H9 (cell line): ENCODE measurements around the gene ANAPC2. TPM values are rescaled to one million over a fixed set of nuclear protein-coding genes. Genes with fewer than 3 reads are reported as not detected.

Experiments used
- DNase-seq: peaks from one replicate; pipeline ENCODE4 v3.0.0-alpha.2; 2017
- H2AFZ ChIP-seq: one replicate; pipeline ENCODE4 v1.6.1; 2013; ENCODE audit warnings: mild to moderate bottlenecking, low read length, control low read depth, moderate library complexity
- H2AK5ac ChIP-seq: 2 replicates; pipeline ENCODE4 v1.6.1; 2013; ENCODE audit warnings: low read length, control low read depth, mixed read lengths; ENCODE audit not compliant: insufficient read length
- H2BK120ac ChIP-seq: one replicate; pipeline ENCODE4 v1.6.1; 2013; ENCODE audit warnings: low read depth, mild to moderate bottlenecking, low read length, control low read depth, inconsistent platforms; ENCODE audit not compliant: poor library complexity, severe bottlenecking
- H2BK12ac ChIP-seq: 2 replicates; pipeline ENCODE4 v1.6.1; 2013; ENCODE audit warnings: low read length, control low read depth, mixed read lengths, low read depth; ENCODE audit not compliant: insufficient read length
- H2BK15ac ChIP-seq: 2 replicates; pipeline ENCODE4 v1.6.1; 2013; ENCODE audit warnings: low read depth, low read length, control low read depth
- H2BK20ac ChIP-seq: one replicate; pipeline ENCODE4 v1.6.1; 2013; ENCODE audit warnings: low read depth, mild to moderate bottlenecking, low read length, control low read depth, inconsistent platforms; ENCODE audit not compliant: poor library complexity, severe bottlenecking
- H2BK5ac ChIP-seq: 2 replicates; pipeline ENCODE4 v1.6.1; 2013; ENCODE audit warnings: low read length, control low read depth, mixed read lengths; ENCODE audit not compliant: insufficient read length
- H3K14ac ChIP-seq: 2 replicates; pipeline ENCODE4 v1.6.1; 2013; ENCODE audit warnings: low read length, control low read depth; ENCODE audit not compliant: insufficient read depth
- H3K18ac ChIP-seq: 2 replicates; pipeline ENCODE4 v1.6.1; 2013; ENCODE audit warnings: low read depth, mild to moderate bottlenecking, mixed read lengths, low read length, control low read depth; ENCODE audit not compliant: insufficient read length
- H3K23ac ChIP-seq: 2 replicates; pipeline ENCODE4 v1.6.1; 2013; ENCODE audit warnings: low read length, control low read depth, mixed read lengths, low read depth; ENCODE audit not compliant: insufficient read length
- H3K23me2 ChIP-seq: 2 replicates; pipeline ENCODE4 v1.6.1; 2013; ENCODE audit warnings: low read depth, mild to moderate bottlenecking, mixed read lengths, low read length, control low read depth; ENCODE audit not compliant: insufficient read length, poor library complexity, severe bottlenecking
- H3K27ac ChIP-seq: 2 replicates; pipeline ENCODE4 v1.5.1; 2013; ENCODE audit warnings: low read length, control low read depth, mixed read lengths, low read depth; ENCODE audit not compliant: insufficient read length
- H3K27me3 ChIP-seq: 2 replicates; pipeline ENCODE4 v1.6.1; 2013; ENCODE audit warnings: low read length, control low read depth, inconsistent platforms; ENCODE audit not compliant: insufficient read depth
- H3K4ac ChIP-seq: 2 replicates; pipeline ENCODE4 v1.6.1; 2013; ENCODE audit warnings: low read depth, mild to moderate bottlenecking, control low read depth, inconsistent platforms, low read length, moderate library complexity
- H3K4me1 ChIP-seq: 2 replicates; pipeline ENCODE4 v1.6.1; 2013; ENCODE audit warnings: low read length, control low read depth, inconsistent platforms; ENCODE audit not compliant: insufficient read depth
- H3K4me2 ChIP-seq: 2 replicates; pipeline ENCODE4 v1.6.1; 2013; ENCODE audit warnings: low read length, control low read depth, mixed read lengths; ENCODE audit not compliant: insufficient read length, insufficient read depth
- H3K56ac ChIP-seq: 2 replicates; pipeline ENCODE4 v1.6.1; 2013; ENCODE audit warnings: low read depth, mild to moderate bottlenecking, mixed read lengths, low read length, control low read depth; ENCODE audit not compliant: insufficient read length
- H3K79me1 ChIP-seq: 2 replicates; pipeline ENCODE4 v1.6.1; 2013; ENCODE audit warnings: low read depth, mild to moderate bottlenecking, moderate library complexity, low read length, control low read depth, inconsistent platforms; ENCODE audit not compliant: insufficient read depth, poor library complexity, severe bottlenecking
- H3K79me2 ChIP-seq: 2 replicates; pipeline ENCODE4 v1.6.1; 2013; ENCODE audit warnings: low read length, control low read depth, inconsistent platforms; ENCODE audit not compliant: insufficient read depth
- H3K9ac ChIP-seq: 2 replicates; pipeline ENCODE4 v1.6.1; 2013; ENCODE audit warnings: low read length, control low read depth, mixed read lengths; ENCODE audit not compliant: insufficient read length; ENCODE audit errors: extremely low read depth
- H3K9me3 ChIP-seq: one replicate; pipeline ENCODE4 v1.6.1; 2013; ENCODE audit warnings: low read depth, low read length, inconsistent platforms; ENCODE audit not compliant: control insufficient read depth
- H3T11ph ChIP-seq: one replicate; pipeline ENCODE4 v1.6.1; 2013; ENCODE audit warnings: mild to moderate bottlenecking, low read length, control low read depth, inconsistent platforms
- H4K20me1 ChIP-seq: one replicate; pipeline ENCODE4 v1.6.1; 2013; ENCODE audit not compliant: control insufficient read depth, insufficient read length, insufficient read depth
- H4K5ac ChIP-seq: 2 replicates; pipeline ENCODE4 v1.6.1; 2013; ENCODE audit warnings: low read depth, mild to moderate bottlenecking, mixed read lengths, low read length, control low read depth; ENCODE audit not compliant: insufficient read length
- H4K8ac ChIP-seq: replicated peaks from 2 replicates; pipeline ENCODE4 v1.6.1; 2013; ENCODE audit warnings: low read length, control low read depth, mixed read lengths, low read depth; ENCODE audit not compliant: insufficient read length
- H4K91ac ChIP-seq: 2 replicates; pipeline ENCODE4 v1.6.1; 2013; ENCODE audit warnings: low read depth, mild to moderate bottlenecking, moderate library complexity, mixed read lengths, low read length, control low read depth; ENCODE audit not compliant: insufficient read length
- H3K27ac Mint-ChIP-seq, 3 experiments: 2 replicates in 2 of 3; 3 replicates in 1 of 3; pipeline ENCODE4 v1.8.0; 2020 to 2021; ENCODE audit warnings: mixed read lengths in 3 of 3, mild to moderate bottlenecking in 1 of 3, moderate library complexity in 1 of 3
- H3K27me3 Mint-ChIP-seq: 2 replicates; pipeline ENCODE4 v1.8.0; 2021; ENCODE audit warnings: low read depth, mild to moderate bottlenecking, moderate library complexity, mixed read lengths
- H3K36me3 Mint-ChIP-seq, 3 experiments: 2 replicates in 2 of 3; 3 replicates in 1 of 3; pipeline ENCODE4 v1.8.0; 2020 to 2021; ENCODE audit warnings: low read depth in 3 of 3, mixed read lengths in 3 of 3; ENCODE audit not compliant: insufficient read depth in 1 of 3
- H3K4me1 Mint-ChIP-seq, 2 experiments: 2 replicates each; pipeline ENCODE4 v1.8.0; 2020; ENCODE audit warnings: mixed read lengths in 2 of 2
- H3K4me3 Mint-ChIP-seq, 2 experiments: 2 replicates in 1 of 2; 3 replicates in 1 of 2; pipeline ENCODE4 v1.8.0; 2020 to 2021; ENCODE audit warnings: mild to moderate bottlenecking in 2 of 2, mixed read lengths in 2 of 2, moderate library complexity in 1 of 2
- H3K9me3 Mint-ChIP-seq, 2 experiments: 2 replicates in 1 of 2; 3 replicates in 1 of 2; pipeline ENCODE4 v1.8.0; 2020; ENCODE audit warnings: mild to moderate bottlenecking in 2 of 2, mixed read lengths in 2 of 2, moderate library complexity in 1 of 2
- WGBS: extraction: QIAGEN DNeasy Blood & Tissue Kit; methylation state at CpG from one replicate; pipeline ENCODE4 v1.1.7; 2013; ENCODE audit warnings: missing lambda C conversion rate, low lambda C conversion rate, mixed read lengths; ENCODE audit not compliant: insufficient read length; ENCODE audit errors: extremely low coverage; 5-methylcytosine and 5-hydroxymethylcytosine counted together
- total RNA-seq: library from RNA; stranded (reverse); gene quantifications from 2 replicates; pipeline ENCODE4 v1.2.1, GENCODE V29; 2021
- TF ChIP-seq, protein P1 (sequence below): fragments of 200-600 bp; sonication (generic); conservative IDR thresholded peaks from 3 replicates; pipeline ENCODE4 v1.8.0; 2021; ENCODE audit warnings: antibody characterized with exemption, mild to moderate bottlenecking

ANAPC2 gene
- total RNA-seq, 1 experiment from 2014 or later = 54.8 TPM

DNA sequence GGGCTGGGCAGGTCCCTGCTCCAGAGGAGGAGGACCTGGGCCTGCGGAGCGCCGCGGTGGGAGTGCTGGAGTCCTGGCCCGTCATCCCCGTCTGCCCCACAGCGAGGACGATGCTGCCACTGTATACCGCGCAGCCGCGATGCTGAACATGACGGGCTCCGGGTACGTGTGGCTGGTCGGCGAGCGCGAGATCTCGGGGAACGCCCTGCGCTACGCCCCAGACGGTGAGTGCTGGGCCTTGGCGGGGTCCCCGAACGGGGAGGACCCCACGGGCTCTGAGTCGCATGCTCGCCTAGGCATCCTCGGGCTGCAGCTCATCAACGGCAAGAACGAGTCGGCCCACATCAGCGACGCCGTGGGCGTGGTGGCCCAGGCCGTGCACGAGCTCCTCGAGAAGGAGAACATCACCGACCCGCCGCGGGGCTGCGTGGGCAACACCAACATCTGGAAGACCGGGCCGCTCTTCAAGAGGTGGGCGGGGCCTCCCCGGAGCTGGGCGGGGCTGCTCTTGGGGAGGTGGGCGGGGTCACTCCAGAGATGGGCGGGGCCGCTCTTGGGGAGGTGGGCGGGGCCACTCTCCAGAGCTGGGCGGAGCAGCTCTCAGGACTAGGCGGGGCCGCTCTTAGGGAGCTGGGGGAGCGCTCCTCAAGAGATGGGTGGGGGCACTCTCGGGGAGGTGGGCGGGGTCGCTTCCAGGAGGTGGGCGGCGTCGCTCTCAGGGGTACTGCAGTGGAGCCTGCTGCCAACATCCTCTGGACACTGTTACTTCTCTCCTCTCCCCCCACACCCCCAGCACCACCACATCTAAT lies 31.6 kb downstream of the ANAPC2 start:
- peaks cover 7% of the 10 kb centered on the region for H3K23me2 ChIP-seq
- H2BK120ac ChIP-seq = no peak overlapping the region
- peak overlapping the region in 1 of 2 experiments; percentile 72; a peak in 3 of 5 replicates for H3K4me3 Mint-ChIP-seq
- DNase-seq = peak; percentile 75
- no peak overlapping the region for H3K27ac Mint-ChIP-seq
- H4K5ac ChIP-seq = no peak overlapping the region
- H4K91ac ChIP-seq = no peak overlapping the region
- no peaks in the 10 kb centered on the region for H3K4me1 ChIP-seq
- H2BK5ac ChIP-seq = no peak overlapping the region
- peak overlapping the region; percentile 11; the same call in 1 of the 2 replicates for H3K14ac ChIP-seq
- no peaks in the 10 kb centered on the region for H3K79me2 ChIP-seq
- no peaks in the 10 kb centered on the region for H4K20me1 ChIP-seq
- TF ChIP-seq, protein P1, sequence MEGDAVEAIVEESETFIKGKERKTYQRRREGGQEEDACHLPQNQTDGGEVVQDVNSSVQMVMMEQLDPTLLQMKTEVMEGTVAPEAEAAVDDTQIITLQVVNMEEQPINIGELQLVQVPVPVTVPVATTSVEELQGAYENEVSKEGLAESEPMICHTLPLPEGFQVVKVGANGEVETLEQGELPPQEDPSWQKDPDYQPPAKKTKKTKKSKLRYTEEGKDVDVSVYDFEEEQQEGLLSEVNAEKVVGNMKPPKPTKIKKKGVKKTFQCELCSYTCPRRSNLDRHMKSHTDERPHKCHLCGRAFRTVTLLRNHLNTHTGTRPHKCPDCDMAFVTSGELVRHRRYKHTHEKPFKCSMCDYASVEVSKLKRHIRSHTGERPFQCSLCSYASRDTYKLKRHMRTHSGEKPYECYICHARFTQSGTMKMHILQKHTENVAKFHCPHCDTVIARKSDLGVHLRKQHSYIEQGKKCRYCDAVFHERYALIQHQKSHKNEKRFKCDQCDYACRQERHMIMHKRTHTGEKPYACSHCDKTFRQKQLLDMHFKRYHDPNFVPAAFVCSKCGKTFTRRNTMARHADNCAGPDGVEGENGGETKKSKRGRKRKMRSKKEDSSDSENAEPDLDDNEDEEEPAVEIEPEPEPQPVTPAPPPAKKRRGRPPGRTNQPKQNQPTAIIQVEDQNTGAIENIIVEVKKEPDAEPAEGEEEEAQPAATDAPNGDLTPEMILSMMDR = no peak
- H2BK20ac ChIP-seq = no peak overlapping the region
- peaks cover 0 to 8% of the 10 kb centered on the region in 2 experiments; a peak in 2 of 4 replicates for H3K4me1 Mint-ChIP-seq
- H2BK12ac ChIP-seq = no peak overlapping the region
- H3K27me3 ChIP-seq = peaks cover 28% of the 10 kb centered on the region; the same call in 1 of the 2 replicates
- H2AFZ ChIP-seq = no peak overlapping the region
- H3K27me3 Mint-ChIP-seq = peaks cover 69% of the 10 kb centered on the region
- no peak overlapping the region for H3K27ac ChIP-seq
- H3K23ac ChIP-seq = no peak overlapping the region
- no peak overlapping the region for H3K4ac ChIP-seq
- peak overlapping the region; percentile 65 for H3K4me2 ChIP-seq
- no peaks in the 10 kb centered on the region for H3K79me1 ChIP-seq
- H2BK15ac ChIP-seq = no peak overlapping the region
- H3K9ac ChIP-seq = no peak overlapping the region
- no peak overlapping the region for H3K18ac ChIP-seq
- no CpG with 5 or more reads among the region's 65 CpGs for WGBS
- H3K9me3 Mint-ChIP-seq = no peaks in the 10 kb centered on the region
- H3K9me3 ChIP-seq = no peaks in the 10 kb centered on the region
- H3T11ph ChIP-seq = no peak overlapping the region
- H3K36me3 Mint-ChIP-seq = no peaks in the 10 kb centered on the region
- no peak overlapping the region for H2AK5ac ChIP-seq
- no peak overlapping the region for H4K8ac ChIP-seq
- H3K56ac ChIP-seq = no peak overlapping the region
